Ovary (tissue), 10 donors: ENCODE data around the gene CEND1. TPM values are rescaled to one million over a fixed set of nuclear protein-coding genes. Genes with fewer than 3 reads are reported as not detected.

Source experiments
- DNase-seq, 5 donors: peaks; one replicate each; pipeline ENCODE4 v3.0.0-alpha.2; 2019 to 2020
- H3K27ac ChIP-seq, 2 donors: fragments of 200-600 bp; one replicate each; pipeline versions ENCODE4 v1.5.1 to v1.8.0; 2019 to 2022
- H3K27me3 ChIP-seq: fragments of 200-600 bp; one replicate; pipeline ENCODE4 v1.8.0; 2022
- H3K36me3 ChIP-seq: fragments of 200-600 bp; sonication (generic); one replicate; pipeline ENCODE4 v1.5.1; 2019
- H3K4me1 ChIP-seq: one replicate; pipeline ENCODE4 v1.8.1; 2013; ENCODE audit warnings: mild to moderate bottlenecking, moderate library complexity; ENCODE audit not compliant: insufficient read depth
- H3K4me3 ChIP-seq: fragments of 200-600 bp; sonication (generic); one replicate; pipeline ENCODE4 v1.5.1; 2017
- H3K9me3 ChIP-seq, 2 donors: fragments of 200-600 bp in 1 of 2; sonication (generic) in 1 of 2; one replicate each; pipeline versions ENCODE4 v1.5.1 to v1.8.1; 2013 to 2019; ENCODE audit warnings: mild to moderate bottlenecking in 1 of 2, moderate library complexity in 1 of 2
- EP300 ChIP-seq: sonication (generic); formaldehyde crosslinking; IDR thresholded peaks from one replicate; pipeline ENCODE4 v1.6.1; 2017; ENCODE audit warnings: antibody characterized with exemption
- POLR2A ChIP-seq: fragments of 450-650 bp; IDR thresholded peaks from one replicate; pipeline ENCODE4 v1.6.1; 2017; ENCODE audit warnings: antibody characterized with exemption, mild to moderate bottlenecking, moderate library complexity
- WGBS, 3 donors: extraction: QIAGEN DNeasy Blood & Tissue Kit in 1 of 3; methylation state at CpG; one replicate each; pipeline versions ENCODE4 v1.1.5 to v1.1.7; 2013 to 2017; 5-methylcytosine and 5-hydroxymethylcytosine counted together
- intact Hi-C, 4 donors: fragments of 100-400 bp; cut with DNase I; formaldehyde crosslinking; loops; one replicate each; pipeline versions ENCODE4 v1.11.0 to v1.15.1; 2022 to 2023
- long read RNA-seq, 3 donors: library from polyadenylated mRNA in 2 of 3; unstranded in 2 of 3; transcript quantifications; one replicate each; pipeline ENCODE4 v2.0.0 and lab custom pipeline, GENCODE V29; 2021 to 2026
- polyA plus RNA-seq, 2 donors: library from polyadenylated mRNA; stranded (reverse); fragments of 200-250 nt in 1 of 2; fragments of 350-450 nt in 1 of 2; fragmentation: Illumina TruSeq in 1 of 2; extraction: RNeasy Lipid Tissue Mini Kit (QIAGEN cat#74804) in 1 of 2; gene quantifications; one replicate each; pipeline ENCODE4 v1.2.3, GENCODE V29; 2013 to 2014
- total RNA-seq, 7 donors: library from RNA; depleted of rRNA in 2 of 7; stranded (reverse); fragments of >200 nt in 2 of 7; fragmentation: NEBNext Ultra II Directional in 3 of 7; extraction: Animal tissue kit (Norgen Biotek cat#: 25700) in 3 of 7; gene quantifications; one replicate each; pipeline versions ENCODE4 v1.1.0 to v1.2.4, GENCODE V29; 2016 to 2023
- TF ChIP-seq, protein P1 (sequence below), 3 donors: fragments of 450-650 bp in 2 of 3; fragments of 200-600 bp in 1 of 3; IDR thresholded peaks; one replicate each; pipeline versions ENCODE4 v1.5.1 to v1.8.0; 2016 to 2022; ENCODE audit warnings: antibody characterized with exemption in 3 of 3, mild to moderate bottlenecking in 1 of 3
- donor health status: DM: no; HTN: no; CAD: no; lungs with moderate emphysema.
- donor health status: DM: no; HTN: no; CAD: no.
- donor health status: Bipolar disorder and iron deficiency.
- donor health status: DM: yes; HTN: yes; CAD: no.
- donor health status: DM: no; HTN: no; CAD: no.
- donor health status: DM: yes; HTN: yes; CAD: no.

CEND1 gene
- under 1 TPM in 1 of 7 donors, not detected in 6; 0.15 TPM for total RNA-seq
- polyA plus RNA-seq = under 1 TPM in 1 of 2 donors, not detected in 1; 0.07 TPM
- long read RNA-seq, donor 1 = 0 reads
- long read RNA-seq, donor 2 = 0 reads
- long read RNA-seq, donor 3 = 0 reads

DNA sequence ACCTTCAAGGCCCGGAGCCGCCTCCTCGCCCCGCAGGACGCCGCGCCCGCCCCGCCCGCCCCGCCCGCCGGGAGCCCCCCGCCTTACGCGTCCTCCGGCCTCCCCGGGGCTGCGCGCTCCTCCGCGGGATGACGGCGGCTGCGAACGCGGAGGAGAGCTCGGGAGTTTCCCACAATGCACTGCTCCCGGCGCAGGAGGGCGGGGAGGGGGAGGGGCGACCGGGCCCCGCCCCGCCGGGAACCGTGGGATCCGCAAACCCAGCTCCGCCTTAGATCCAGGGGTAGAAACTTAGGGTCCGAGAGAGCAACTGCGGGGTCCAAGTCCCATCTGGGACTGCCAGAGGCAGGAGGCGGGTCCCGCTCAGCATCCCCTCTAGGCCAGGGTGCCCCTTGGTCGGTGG lies at the start of gene CEND1:
Gene CEND1 (minus strand): TSS at position 148 of the 400 bp plus-strand sequence. CDS start 1,514 bp downstream, outside the sequence.
- H3K4me3 ChIP-seq = no peak within 1 kb of the TSS
- H3K4me1 ChIP-seq = peaks cover 2% of the 10 kb centered on the region
- H3K27ac ChIP-seq = no peak within 1 kb of the TSS
- intact Hi-C loops = no loop called here
- no peak for TF ChIP-seq EP300
- TF ChIP-seq, protein P1, sequence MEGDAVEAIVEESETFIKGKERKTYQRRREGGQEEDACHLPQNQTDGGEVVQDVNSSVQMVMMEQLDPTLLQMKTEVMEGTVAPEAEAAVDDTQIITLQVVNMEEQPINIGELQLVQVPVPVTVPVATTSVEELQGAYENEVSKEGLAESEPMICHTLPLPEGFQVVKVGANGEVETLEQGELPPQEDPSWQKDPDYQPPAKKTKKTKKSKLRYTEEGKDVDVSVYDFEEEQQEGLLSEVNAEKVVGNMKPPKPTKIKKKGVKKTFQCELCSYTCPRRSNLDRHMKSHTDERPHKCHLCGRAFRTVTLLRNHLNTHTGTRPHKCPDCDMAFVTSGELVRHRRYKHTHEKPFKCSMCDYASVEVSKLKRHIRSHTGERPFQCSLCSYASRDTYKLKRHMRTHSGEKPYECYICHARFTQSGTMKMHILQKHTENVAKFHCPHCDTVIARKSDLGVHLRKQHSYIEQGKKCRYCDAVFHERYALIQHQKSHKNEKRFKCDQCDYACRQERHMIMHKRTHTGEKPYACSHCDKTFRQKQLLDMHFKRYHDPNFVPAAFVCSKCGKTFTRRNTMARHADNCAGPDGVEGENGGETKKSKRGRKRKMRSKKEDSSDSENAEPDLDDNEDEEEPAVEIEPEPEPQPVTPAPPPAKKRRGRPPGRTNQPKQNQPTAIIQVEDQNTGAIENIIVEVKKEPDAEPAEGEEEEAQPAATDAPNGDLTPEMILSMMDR (IDR thresholded peaks at IDR 0.05) = no peak
- no peak for TF ChIP-seq POLR2A
- H3K9me3 ChIP-seq = no peaks in the 10 kb centered on the region
- DNase-seq = no peak
- 2 to 3% (median 3%) methylated on average over 21 to 44 of the region's 44 CpGs for WGBS, 3 donors
- no peaks in the 10 kb centered on the region for H3K27me3 ChIP-seq
- no peaks in the 10 kb centered on the region for H3K36me3 ChIP-seq

DNA sequence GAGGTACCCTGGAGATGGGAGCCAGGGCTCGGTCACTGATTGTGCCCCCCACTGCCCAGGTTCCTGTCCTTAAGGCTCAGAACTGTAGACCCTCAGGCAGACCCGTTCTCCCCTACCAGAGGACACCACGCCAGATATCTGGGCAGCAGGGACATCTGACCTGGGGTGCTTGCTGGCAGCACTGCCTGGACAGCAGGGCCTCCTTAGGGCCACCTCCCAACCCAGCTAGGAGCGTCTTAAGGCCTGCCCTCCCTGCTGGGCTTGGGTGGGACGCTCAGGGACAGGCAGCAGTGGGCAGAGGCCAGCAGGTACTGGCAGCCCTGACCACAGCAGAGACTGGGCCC lies 49.4 kb upstream of the CEND1 start:
- whole genome bisulfite sequencing, 3 donors = 80 to 90% (median 87%) methylated on average over 5 of the region's 5 CpGs
- intact Hi-C loops = no loop called here

DNA sequence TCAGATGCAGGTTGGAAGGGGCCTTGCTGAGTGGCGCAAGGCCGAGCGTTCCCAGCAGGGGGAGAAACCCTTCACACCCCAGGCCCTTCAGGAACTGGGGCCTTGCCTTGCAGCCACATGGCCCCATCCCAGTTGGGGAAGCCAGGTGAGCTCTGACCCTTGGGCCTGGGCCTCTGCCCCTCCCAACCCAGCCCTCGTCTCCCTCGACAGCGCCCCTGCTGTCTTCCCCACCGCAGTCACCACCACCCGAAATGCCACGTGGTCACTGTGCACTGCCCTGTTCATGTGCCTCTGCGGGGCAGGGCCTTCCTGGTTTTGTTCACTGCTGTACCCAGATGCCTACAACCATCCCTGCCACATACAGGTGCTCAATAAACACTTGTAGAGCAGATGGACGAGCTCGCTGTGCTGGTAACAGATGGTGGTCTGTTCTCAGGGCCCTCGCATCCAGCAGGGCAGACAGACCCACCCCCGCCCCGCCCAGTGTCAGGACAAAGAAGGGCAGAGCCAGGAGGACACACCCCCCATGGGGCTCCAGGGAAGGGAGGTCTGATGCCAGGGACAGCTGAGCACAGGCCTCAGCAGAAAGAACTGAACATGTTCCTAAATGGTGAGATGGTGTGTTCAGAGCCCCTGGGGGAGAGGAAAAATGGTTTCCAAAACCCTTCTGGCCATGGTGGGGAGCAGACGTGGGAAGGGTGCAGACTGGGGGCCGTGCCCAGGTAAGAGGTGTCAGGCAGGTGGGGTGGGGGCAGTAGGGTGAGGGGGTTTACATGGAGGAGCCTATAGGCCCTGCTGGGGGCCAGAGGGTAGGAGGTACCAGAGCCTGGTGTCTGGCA lies 48.8 kb upstream of the CEND1 start:
- H3K9me3 ChIP-seq = no peaks in the 10 kb centered on the region
- 38 to 60% (median 47%) methylated on average over 17 of the region's 17 CpGs for WGBS, 3 donors
- TF ChIP-seq POLR2A (no peak), EP300 (no peak)
- TF ChIP-seq, protein P1 (IDR thresholded peaks at IDR 0.05) = no peak
- H3K27ac ChIP-seq = no peak overlapping the region
- no peak overlapping the region for H3K4me3 ChIP-seq
- no peaks in the 10 kb centered on the region for H3K36me3 ChIP-seq
- DNase-seq = no peak
- intact Hi-C loops = no loop called here
- no peaks in the 10 kb centered on the region for H3K27me3 ChIP-seq
- peaks cover 18% of the 10 kb centered on the region for H3K4me1 ChIP-seq

More for the DNA sequence above, 49.4 kb upstream of the CEND1 start:
- Histone ChIP-seq H3K4me1 (peaks cover 17% of the 10 kb centered on the region), H3K27ac (no peak overlapping the region), H3K36me3 (no peaks in the 10 kb centered on the region), H3K9me3 (no peaks in the 10 kb centered on the region), H3K4me3 (no peak overlapping the region), H3K27me3 (no peaks in the 10 kb centered on the region)
- TF ChIP-seq EP300 = no peak
- TF ChIP-seq POLR2A = no peak
- TF ChIP-seq, protein P1 (IDR thresholded peaks at IDR 0.05) = no peak
- DNase-seq = no peak

DNA sequence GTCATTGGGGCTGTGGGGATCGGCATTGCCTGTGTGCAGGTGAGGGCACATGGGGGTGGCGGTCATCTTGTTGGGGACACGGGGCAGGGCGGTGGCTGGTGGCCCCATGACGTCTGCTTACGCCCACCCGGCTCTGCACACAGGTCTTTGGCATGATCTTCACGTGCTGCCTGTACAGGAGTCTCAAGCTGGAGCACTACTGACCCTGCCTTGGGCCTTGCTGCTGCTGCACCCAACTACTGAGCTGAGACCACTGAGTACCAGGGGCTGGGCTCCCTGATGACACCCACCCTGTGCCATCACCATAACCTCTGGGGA lies 48.1 kb upstream of the CEND1 start:
- Histone ChIP-seq H3K27me3 (no peaks in the 10 kb centered on the region), H3K27ac (no peak overlapping the region), H3K4me1 (peaks cover 18% of the 10 kb centered on the region), H3K36me3 (no peaks in the 10 kb centered on the region), H3K4me3 (no peak overlapping the region), H3K9me3 (no peaks in the 10 kb centered on the region)
- TF ChIP-seq EP300 (no peak), POLR2A (no peak)
- TF ChIP-seq, protein P1 (IDR thresholded peaks at IDR 0.05) = no peak
- DNase-seq = no peak
- WGBS, 3 donors = 69 to 82% (median 71%) methylated on average over 8 of the region's 8 CpGs
- intact Hi-C loops = no loop called here
